Epithelial cell of umbilical artery (primary cell): ENCODE measurements around the gene OR2L3. TPM values are rescaled to one million over a fixed set of nuclear protein-coding genes. Genes with fewer than 3 reads are reported as not detected.

Experiments
- total RNA-seq: library from RNA; depleted of rRNA; stranded (reverse); fragments of >200 nt; gene quantifications from 2 replicates; pipeline ENCODE4 v1.2.3, GENCODE V29; 2014

Gene OR2L3, protein sequence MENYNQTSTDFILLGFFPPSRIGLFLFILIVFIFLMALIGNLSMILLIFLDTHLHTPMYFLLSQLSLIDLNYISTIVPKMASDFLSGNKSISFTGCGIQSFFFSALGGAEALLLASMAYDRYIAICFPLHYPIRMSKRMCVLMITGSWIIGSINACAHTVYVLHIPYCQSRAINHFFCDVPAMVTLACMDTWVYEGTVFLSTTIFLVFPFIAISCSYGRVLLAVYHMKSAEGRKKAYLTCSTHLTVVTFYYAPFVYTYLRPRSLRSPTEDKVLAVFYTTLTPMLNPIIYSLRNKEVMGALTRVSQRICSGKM
- total RNA-seq: under 0.01 TPM in 1 of 2 replicates, not detected in the other

DNA sequence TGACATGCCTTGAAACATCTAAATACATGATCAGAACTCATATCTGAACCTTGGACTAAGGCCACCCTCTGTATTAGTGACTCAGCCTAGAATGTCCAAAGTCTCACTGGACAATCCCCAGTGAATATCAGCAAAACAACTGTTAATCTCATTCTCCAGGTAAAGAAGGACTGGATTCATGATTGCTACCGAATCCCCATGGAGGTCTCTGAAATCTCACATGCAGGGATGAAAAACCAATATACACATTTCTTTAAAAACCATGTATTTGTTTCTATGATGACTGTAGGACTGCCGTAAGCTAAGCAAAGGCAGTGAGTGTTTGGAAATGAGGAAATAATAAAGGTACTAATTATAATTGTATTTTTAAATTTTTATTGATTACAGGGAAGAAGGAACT, at the start of gene OR2L3:
TSS of gene OR2L3 (plus strand) at position 301 of the 400 bp plus-strand sequence. CDS start 13,846 bp downstream, outside the sequence.

DNA sequence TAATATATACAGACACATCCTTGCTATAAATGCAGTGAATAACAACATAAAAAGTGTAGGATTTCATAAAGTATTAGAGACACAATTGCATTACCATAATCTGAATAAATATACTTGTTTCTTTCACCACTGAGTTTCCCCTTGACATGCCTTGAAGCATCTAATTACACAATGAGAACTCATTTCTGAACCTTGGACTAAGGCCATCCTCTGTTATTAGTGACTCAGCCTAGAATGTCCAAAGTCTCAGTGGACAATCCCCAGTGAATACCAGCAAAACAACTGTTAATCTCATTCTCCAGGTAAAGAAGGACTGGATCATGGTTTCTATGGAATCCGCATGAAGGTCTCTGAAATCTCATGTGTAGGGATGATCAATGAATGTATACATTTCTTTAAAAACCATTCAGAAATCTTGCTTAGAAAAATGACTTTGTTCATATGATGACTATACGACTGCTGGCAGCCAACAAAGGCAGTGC, 33.4 kb upstream of the OR2L3 start, which contains the start of gene OR2L5:
TSS of gene OR2L5 (plus strand) at position 432 of the 482 bp plus-strand sequence. CDS start 8,288 bp downstream, outside the sequence.

DNA sequence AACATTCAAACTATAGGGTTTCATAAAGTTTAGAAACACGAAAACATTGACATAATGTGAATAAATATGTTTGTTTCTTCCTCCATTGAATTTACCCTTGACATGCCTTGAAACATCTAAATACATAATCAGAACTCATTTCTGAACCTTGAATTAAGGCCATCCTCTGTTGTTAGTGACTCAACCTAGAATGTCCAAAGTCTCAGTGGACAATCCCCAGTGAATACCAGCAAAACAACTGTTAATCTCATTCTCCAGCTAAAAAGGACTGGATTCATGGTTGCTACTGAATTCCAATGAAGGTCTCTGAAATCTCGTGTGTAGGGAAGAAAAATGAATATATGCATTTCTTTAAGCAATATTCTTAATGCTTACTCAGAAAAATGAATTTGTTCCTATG, 16.9 kb upstream of the OR2L3 start, which contains the start of gene OR2L2:
TSS of gene OR2L2 (plus strand) at position 301 of the 400 bp plus-strand sequence. CDS start 8,198 bp downstream, outside the sequence.

DNA sequence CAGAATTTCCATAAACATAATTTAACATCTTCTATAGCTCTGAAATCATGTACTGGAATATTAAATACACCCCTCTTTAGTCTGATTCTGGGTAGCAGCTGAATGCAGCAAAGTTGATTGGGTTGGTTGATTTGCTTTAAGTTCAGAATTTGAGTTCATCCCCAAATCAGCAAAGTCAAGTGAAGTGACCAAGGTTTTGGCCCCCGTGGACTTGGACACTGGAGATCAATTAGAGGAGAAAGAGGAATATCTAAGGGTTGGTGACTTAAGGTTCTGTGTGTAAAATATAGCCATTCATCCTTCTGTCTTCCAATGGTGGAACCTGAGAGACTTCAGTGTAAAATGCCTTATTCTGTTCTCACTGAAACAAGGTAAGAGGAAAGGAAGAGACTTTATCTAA, 48.2 kb downstream of the OR2L3 start, which contains the start of gene OR2L13:
TSS of gene OR2L13 (plus strand) at position 301 of the 400 bp plus-strand sequence. CDS start 4,192 bp downstream, outside the sequence.

Other genes starting within 250 kb of the OR2L3 start
- gene OR14A16, start 222.7 kb upstream of the OR2L3 start, total RNA-seq: not detected in 2 replicates
- not detected in 2 replicates for gene OR11L1, start 204.9 kb upstream of the OR2L3 start, total RNA-seq
- 0.32 and 0.91 TPM in 2 replicates for gene TRIM58, start 189.6 kb upstream of the OR2L3 start, total RNA-seq
- not detected in 2 replicates for gene OR2W3, start 151.2 kb upstream of the OR2L3 start, total RNA-seq
- not detected in 2 replicates for gene OR2T8, start 126.6 kb upstream of the OR2L3 start, total RNA-seq
- gene OR2AJ1, start 121.9 kb upstream of the OR2L3 start, total RNA-seq: not detected in 2 replicates
- gene OR2L8, start 98.0 kb upstream of the OR2L3 start, total RNA-seq: under 0.01 and 0.30 TPM in 2 replicates
- gene OR2AK2, start 81.6 kb upstream of the OR2L3 start, total RNA-seq: not detected in 2 replicates
- gene OR2L5, start 33.2 kb upstream of the OR2L3 start, total RNA-seq: not detected in 2 replicates
- not detected in 2 replicates for gene OR2L2, start 16.8 kb upstream of the OR2L3 start, total RNA-seq
- not detected in 2 replicates for gene OR2L13, start 48.3 kb downstream of the OR2L3 start, total RNA-seq
- not detected in 2 replicates for gene OR2M5, start 98.3 kb downstream of the OR2L3 start, total RNA-seq
- gene OR2M2, start 128.0 kb downstream of the OR2L3 start, total RNA-seq: not detected in 2 replicates
- gene OR2M3, start 150.4 kb downstream of the OR2L3 start, total RNA-seq: not detected in 2 replicates
- not detected in 2 replicates for gene OR2M4, start 184.6 kb downstream of the OR2L3 start, total RNA-seq
- gene OR2T33, start 231.1 kb downstream of the OR2L3 start, total RNA-seq: not detected in 2 replicates